Activated T-cell treated with anti-CD3 and anti-CD28 coated beads, Interleukin-2, amount 50 U/mL, for 72 hours (primary cell): ENCODE measurements around the gene AKNAD1. TPM values are rescaled to one million over a fixed set of nuclear protein-coding genes. Genes with fewer than 3 reads are reported as not detected.
"Not testable (repeated sequence)": the region's sequence is repeated elsewhere in the genome, so short reads cannot be mapped to it uniquely, and the experiment has no call there.

Experiments
- ATAC-seq, 2 donors: fragments of 150-1000 bp; cut with Tn5 transposase; replicated peaks in 1 of 2; 2 replicates each; pipeline ENCODE4 v1.10.0; 2021; ENCODE audit warnings: moderate library complexity in 2 of 2, mild to moderate bottlenecking in 1 of 2
- DNase-seq, 2 donors: peaks; one replicate each; pipeline ENCODE4 v3.0.0; 2021 to 2022; ENCODE audit warnings: mixed read lengths in 1 of 2
- H3K27ac Mint-ChIP-seq: one replicate; pipeline ENCODE4 v1.8.0; 2022; ENCODE audit warnings: mild to moderate bottlenecking, moderate library complexity, mixed read lengths
- H3K27me3 Mint-ChIP-seq: one replicate; pipeline ENCODE4 v1.8.0; 2022; ENCODE audit warnings: low read depth, mixed read lengths
- H3K36me3 Mint-ChIP-seq, 2 donors: one replicate each; pipeline ENCODE4 v1.8.0; 2022; ENCODE audit warnings: mixed read lengths in 2 of 2, mild to moderate bottlenecking in 1 of 2; ENCODE audit not compliant: insufficient read depth in 2 of 2
- H3K4me1 Mint-ChIP-seq: one replicate; pipeline ENCODE4 v1.8.0; 2022; ENCODE audit warnings: low read depth, mixed read lengths
- H3K4me3 Mint-ChIP-seq, 2 donors: one replicate each; pipeline ENCODE4 v1.8.0; 2022; ENCODE audit warnings: mild to moderate bottlenecking in 2 of 2, mixed read lengths in 2 of 2, moderate library complexity in 2 of 2
- H3K9me3 Mint-ChIP-seq, 2 donors: one replicate each; pipeline ENCODE4 v1.8.0; 2022; ENCODE audit warnings: mixed read lengths in 2 of 2
- total RNA-seq, 2 donors: library from RNA; stranded (reverse); gene quantifications; one replicate each; pipeline ENCODE4 v1.2.3, GENCODE V29; 2022

The AKNAD1 gene, protein sequence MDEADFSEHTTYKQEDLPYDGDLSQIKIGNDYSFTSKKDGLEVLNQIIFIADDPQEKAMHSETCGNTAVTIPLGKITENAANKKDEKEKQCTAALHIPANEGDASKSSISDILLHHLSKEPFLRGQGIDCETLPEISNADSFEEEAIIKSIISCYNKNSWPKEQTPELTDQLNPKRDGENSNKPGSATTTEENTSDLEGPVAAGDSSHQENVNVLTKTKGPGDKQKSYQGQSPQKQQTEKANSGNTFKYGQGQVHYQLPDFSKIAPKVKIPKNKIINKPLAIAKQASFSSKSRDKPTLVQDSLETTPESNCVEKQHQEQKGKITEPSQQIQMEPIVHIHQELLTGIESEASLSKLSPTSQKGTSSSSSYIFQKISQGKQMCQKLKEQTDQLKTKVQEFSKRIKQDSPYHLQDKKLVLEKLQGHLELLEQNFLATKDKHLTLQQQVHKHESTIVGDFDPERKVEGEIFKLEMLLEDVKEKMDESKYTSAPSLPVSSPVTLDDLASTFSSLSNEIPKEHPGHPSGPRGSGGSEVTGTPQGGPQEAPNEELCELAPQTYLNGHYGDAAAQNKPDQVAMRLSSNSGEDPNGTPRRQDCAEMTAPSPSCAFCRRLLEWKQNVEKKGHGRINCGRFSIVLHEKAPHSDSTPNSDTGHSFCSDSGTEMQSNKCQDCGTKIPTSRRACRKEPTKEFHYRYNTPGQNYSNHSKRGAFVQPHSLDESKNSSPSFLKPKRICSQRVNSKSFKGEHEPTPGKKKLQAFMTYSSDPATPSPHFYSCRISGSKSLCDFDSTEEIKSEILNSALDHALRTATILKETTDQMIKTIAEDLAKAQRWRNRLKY
- total RNA-seq = not detected

- H3K27me3 Mint-ChIP-seq = peaks cover 25% of the 10 kb centered on the region
- H3K9me3 Mint-ChIP-seq = no peaks in the 10 kb centered on the region
- H3K4me3 Mint-ChIP-seq = no peak within 1 kb of the TSS
- no peaks in the 10 kb centered on the region for H3K36me3 Mint-ChIP-seq
- no peak within 1 kb of the TSS for H3K27ac Mint-ChIP-seq
- peaks cover 6% of the 10 kb centered on the region for H3K4me1 Mint-ChIP-seq
- no peak for ATAC-seq
- DNase-seq = no peak
Measured at GRCh38 chr1:108856994-108857393, at the start of gene AKNAD1. Gene AKNAD1, minus strand, starts transcription at chr1:108857094. Its CDS starts 4,430 bp downstream, at chr1:108852664.

- no peak overlapping the region for H3K4me3 Mint-ChIP-seq
- H3K27ac Mint-ChIP-seq = no peak overlapping the region
- H3K4me1 Mint-ChIP-seq = no peaks in the 10 kb centered on the region
Measured at GRCh38 chr1:108901106-108901505, 44.2 kb upstream of the AKNAD1 start.

GRCh38 chr1:108897865-108898720 lies 41.2 kb upstream of the AKNAD1 start:
- Mint-ChIP-seq H3K9me3 (no peaks in the 10 kb centered on the region), H3K4me3 (no peak overlapping the region), H3K27ac (no peak overlapping the region), H3K36me3 (no peaks in the 10 kb centered on the region), H3K27me3 (peaks cover 2% of the 10 kb centered on the region), H3K4me1 (no peaks in the 10 kb centered on the region)
- ATAC-seq (peak; percentile 55 to 58), DNase-seq (peak; percentile 16 to 17)

More at GRCh38 chr1:108901106-108901505, 44.2 kb upstream of the AKNAD1 start:
- no peaks in the 10 kb centered on the region for H3K9me3 Mint-ChIP-seq
- DNase-seq (no peak), ATAC-seq (no peak)
- H3K27me3 Mint-ChIP-seq = no peaks in the 10 kb centered on the region
- H3K36me3 Mint-ChIP-seq = peaks cover 0 to 4% of the 10 kb centered on the region in 2 donors

GRCh38 chr1:108896146-108897145 lies 39.6 kb upstream of the AKNAD1 start:
- no peak for ATAC-seq
- H3K27ac Mint-ChIP-seq = no peak overlapping the region
- DNase-seq = no peak
- peaks cover 5% of the 10 kb centered on the region for H3K27me3 Mint-ChIP-seq
- H3K9me3 Mint-ChIP-seq = no peaks in the 10 kb centered on the region
- H3K4me3 Mint-ChIP-seq = no peak overlapping the region
- H3K4me1 Mint-ChIP-seq = no peaks in the 10 kb centered on the region
- H3K36me3 Mint-ChIP-seq = no peaks in the 10 kb centered on the region

DNA sequence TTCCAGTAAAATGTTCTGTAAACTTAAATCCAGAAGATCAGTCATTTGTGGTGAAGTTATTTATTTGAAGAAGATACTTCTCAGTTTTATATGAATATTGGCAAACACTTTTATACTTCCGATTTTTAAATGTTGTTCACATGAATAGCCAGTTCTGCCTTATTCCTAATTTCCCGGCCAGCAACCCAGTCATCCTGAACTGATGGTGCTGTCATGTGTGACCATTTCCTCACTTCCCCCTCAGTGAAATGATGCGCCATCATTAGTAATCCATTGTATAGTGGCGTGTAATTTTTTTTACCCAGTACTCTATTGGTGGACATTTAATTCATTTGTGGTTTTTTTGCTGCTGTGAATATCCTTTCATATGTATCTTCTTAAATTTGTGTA lies 36.2 kb upstream of the AKNAD1 start:
- peaks cover 5% of the 10 kb centered on the region for H3K27me3 Mint-ChIP-seq
- no peak for ATAC-seq
- H3K27ac Mint-ChIP-seq = no peak overlapping the region
- H3K4me1 Mint-ChIP-seq = no peaks in the 10 kb centered on the region
- no peaks in the 10 kb centered on the region for H3K36me3 Mint-ChIP-seq
- DNase-seq = no peak
- no peak overlapping the region for H3K4me3 Mint-ChIP-seq
- H3K9me3 Mint-ChIP-seq = no peaks in the 10 kb centered on the region

DNA sequence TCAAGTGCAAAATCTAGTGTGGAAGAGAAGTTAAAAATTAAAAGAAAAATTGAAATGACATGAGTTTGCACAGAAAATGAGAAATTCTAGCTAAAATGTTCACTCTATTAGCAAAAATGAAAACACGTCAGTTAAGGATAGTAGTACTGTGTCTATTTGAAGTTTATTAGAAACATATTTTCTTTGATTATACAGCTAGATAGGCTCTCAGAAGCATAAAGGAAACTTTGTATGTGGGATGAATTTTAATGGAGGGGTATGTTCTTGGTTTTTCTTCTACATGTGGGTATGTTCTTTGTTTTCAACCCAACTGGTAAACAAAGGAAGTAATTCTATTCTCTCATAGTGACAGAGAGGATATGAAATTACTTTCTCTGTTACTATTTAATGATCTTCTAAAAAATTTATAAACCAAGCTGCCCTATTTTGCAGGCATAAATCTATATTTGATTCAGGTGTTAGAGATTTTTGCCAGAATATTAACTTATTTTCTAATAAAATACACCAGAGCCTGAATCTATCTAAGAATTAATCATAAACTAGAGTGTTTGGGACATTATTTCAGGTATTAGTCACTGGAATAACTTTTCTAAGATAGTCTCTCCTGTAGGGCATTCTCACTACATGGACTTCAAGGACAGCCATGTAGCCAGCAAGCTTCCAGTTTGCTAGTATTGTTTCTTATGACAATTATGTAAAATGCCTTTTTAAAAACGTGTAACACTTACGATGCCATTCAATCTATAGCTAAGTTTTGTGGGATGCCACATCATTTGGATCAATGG lies 35.7 kb upstream of the AKNAD1 start:
- no peaks in the 10 kb centered on the region for H3K36me3 Mint-ChIP-seq

DNA sequence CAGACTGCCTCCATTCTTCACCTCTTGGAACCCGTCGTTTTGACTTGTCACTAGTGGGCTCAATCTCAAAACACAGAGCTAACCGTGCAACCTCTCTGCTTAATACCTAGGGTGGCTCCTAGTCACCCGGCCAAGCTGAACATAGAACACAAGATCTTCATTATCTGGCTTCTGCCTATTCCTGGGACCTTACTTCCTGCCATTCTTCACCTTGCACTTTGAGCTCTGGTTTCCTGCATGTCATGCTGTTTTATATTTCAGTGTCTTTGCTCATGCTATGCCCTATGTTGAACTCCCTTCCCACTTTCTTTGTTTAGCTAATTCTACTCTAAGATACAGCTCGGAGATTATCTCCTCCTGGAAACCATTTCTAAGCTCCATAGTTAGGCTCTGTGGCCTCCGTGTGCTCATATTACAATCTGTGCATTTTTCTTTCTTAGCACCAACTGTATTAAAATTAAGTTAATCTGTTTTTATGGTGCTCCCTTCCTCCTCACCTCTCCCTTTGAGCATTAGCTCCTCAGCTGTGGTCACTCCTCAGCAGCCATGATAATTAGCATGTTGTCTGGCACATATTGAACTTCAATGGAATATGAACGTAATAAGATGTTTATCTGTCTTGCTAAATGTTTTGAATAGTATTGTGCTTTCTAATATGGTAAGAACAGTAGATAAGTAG lies 33.0 kb upstream of the AKNAD1 start:
- Mint-ChIP-seq H3K4me1 (no peaks in the 10 kb centered on the region), H3K27me3 (peaks cover 5% of the 10 kb centered on the region), H3K4me3 (no peak overlapping the region), H3K27ac (no peak overlapping the region), H3K36me3 (no peaks in the 10 kb centered on the region), H3K9me3 (no peaks in the 10 kb centered on the region)
- no peak for ATAC-seq
- no peak for DNase-seq

More for the DNA sequence above, 35.7 kb upstream of the AKNAD1 start:
- Mint-ChIP-seq H3K27ac (no peak overlapping the region), H3K9me3 (no peaks in the 10 kb centered on the region), H3K4me3 (no peak overlapping the region), H3K4me1 (no peaks in the 10 kb centered on the region), H3K27me3 (peaks cover 5% of the 10 kb centered on the region)
- ATAC-seq (no peak), DNase-seq (no peak)

GRCh38 chr1:108889006-108889645 lies 32.2 kb upstream of the AKNAD1 start:
- H3K36me3 Mint-ChIP-seq, H3K4me3 Mint-ChIP-seq, H3K9me3 Mint-ChIP-seq, H3K27me3 Mint-ChIP-seq, ATAC-seq, H3K27ac Mint-ChIP-seq, DNase-seq, H3K4me1 Mint-ChIP-seq: not testable (repeated sequence)

DNA sequence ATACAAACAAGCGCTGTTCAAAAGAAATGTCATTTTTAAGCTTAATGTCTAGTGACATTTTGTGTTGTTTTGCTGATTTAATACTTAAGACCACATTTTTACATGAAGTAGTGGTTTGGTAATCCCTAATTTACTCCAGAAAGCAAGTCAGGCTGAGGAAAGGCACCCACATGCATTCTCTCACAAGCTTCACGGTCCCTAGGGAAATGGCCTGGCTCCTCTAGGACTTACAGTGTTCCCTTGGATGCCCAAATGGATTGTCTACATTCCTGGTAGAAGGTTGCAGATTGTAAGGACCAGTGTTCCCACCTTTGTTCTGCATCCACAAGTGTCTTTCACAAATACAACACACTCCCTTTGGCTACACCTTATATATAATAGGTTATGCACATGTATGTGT lies 29.4 kb upstream of the AKNAD1 start:
- H3K4me3 Mint-ChIP-seq = no peak overlapping the region
- no peak for DNase-seq
- H3K27me3 Mint-ChIP-seq = no peaks in the 10 kb centered on the region
- no peaks in the 10 kb centered on the region for H3K9me3 Mint-ChIP-seq
- no peak overlapping the region for H3K27ac Mint-ChIP-seq
- no peak for ATAC-seq
- no peaks in the 10 kb centered on the region for H3K4me1 Mint-ChIP-seq
- no peaks in the 10 kb centered on the region for H3K36me3 Mint-ChIP-seq

DNA sequence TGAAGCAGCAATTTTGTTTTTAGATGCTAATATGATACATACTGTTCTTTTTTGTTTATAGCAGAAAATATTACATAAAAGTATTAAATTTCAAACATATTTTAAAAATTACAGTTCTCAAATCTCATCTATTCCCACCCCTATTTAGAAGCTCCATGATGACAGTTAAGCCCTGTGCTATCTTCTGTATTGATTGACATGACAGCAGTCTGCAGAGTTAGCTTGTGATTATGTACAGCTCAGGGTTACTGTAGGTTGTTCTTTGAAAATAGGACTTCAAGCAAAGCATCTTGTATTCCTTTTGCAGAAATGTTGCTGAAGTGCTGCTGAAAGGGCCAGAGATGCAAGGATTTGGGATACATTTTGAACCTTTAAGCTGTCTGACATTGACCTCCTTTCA lies 28.1 kb upstream of the AKNAD1 start:
- Mint-ChIP-seq H3K36me3 (no peaks in the 10 kb centered on the region), H3K4me3 (no peak overlapping the region), H3K9me3 (no peaks in the 10 kb centered on the region), H3K27me3 (no peaks in the 10 kb centered on the region), H3K4me1 (no peaks in the 10 kb centered on the region), H3K27ac (no peak overlapping the region)
- no peak for DNase-seq
- no peak for ATAC-seq

DNA sequence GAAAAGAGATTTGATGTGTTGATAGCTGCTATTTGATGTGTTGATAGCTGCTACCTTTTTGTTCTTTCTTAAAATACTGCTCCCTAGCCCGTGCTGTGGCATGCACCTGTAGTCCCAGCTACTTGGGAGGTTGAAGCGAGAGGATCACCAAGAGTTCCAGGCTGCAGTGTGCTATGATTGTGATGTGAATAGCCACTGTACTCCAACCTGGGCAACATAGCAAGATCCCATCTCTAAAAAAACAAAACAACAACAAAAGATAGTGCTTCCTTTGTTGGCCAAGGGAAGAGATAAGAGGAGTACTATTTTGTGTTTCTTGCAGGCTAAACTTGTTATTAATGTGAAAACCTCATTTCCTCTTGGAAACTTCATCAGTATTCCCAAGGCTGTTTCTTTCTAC lies 25.9 kb upstream of the AKNAD1 start:
- ATAC-seq = no peak
- Mint-ChIP-seq H3K4me3 (no peak overlapping the region), H3K9me3 (no peaks in the 10 kb centered on the region), H3K27me3 (no peaks in the 10 kb centered on the region), H3K4me1 (peaks cover 11% of the 10 kb centered on the region), H3K36me3 (no peaks in the 10 kb centered on the region), H3K27ac (no peak overlapping the region)
- DNase-seq = no peak
